Transverse colon (tissue), 3 donors: ENCODE data around the gene FER.

Experiments
- POLR2A ChIP-seq: fragments of 450-650 bp; IDR thresholded peaks from one replicate; pipeline ENCODE4 v1.6.1; 2016; ENCODE audit warnings: antibody characterized with exemption, mild to moderate bottlenecking, moderate library complexity
- TF ChIP-seq, protein P1 (sequence below), 5 experiments: fragments of 200-600 bp in 3 of 5; fragments of 450-650 bp in 2 of 5; sonication (generic) in 3 of 5; IDR thresholded peaks; 1 replicate in 2 of 5; 2 replicates in 3 of 5; pipeline ENCODE4 v1.5.1; 2016 to 2017; ENCODE audit warnings: antibody characterized with exemption in 5 of 5, inconsistent platforms in 3 of 5, mild to moderate bottlenecking in 2 of 5, moderate library complexity in 1 of 5

DNA sequence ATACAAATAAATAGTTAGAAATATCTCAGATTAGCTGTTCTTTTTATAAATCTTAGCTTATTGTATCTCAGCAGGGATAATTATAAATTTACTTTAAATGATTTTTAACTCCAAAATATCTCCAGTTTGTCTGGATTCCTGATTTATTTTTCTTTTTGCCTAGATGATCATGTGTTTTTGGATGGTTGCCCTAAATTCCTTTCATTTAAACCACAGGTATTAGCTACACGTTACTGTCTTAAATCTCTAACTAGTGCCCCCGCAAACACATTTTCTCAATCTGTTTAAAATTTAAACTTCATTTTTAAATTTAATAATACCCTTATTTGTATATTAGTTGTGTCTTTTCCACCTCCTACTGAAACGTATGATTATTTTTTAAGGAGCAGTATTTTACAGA is 5.6 kb downstream of the FER start:
- TF ChIP-seq, protein P1, sequence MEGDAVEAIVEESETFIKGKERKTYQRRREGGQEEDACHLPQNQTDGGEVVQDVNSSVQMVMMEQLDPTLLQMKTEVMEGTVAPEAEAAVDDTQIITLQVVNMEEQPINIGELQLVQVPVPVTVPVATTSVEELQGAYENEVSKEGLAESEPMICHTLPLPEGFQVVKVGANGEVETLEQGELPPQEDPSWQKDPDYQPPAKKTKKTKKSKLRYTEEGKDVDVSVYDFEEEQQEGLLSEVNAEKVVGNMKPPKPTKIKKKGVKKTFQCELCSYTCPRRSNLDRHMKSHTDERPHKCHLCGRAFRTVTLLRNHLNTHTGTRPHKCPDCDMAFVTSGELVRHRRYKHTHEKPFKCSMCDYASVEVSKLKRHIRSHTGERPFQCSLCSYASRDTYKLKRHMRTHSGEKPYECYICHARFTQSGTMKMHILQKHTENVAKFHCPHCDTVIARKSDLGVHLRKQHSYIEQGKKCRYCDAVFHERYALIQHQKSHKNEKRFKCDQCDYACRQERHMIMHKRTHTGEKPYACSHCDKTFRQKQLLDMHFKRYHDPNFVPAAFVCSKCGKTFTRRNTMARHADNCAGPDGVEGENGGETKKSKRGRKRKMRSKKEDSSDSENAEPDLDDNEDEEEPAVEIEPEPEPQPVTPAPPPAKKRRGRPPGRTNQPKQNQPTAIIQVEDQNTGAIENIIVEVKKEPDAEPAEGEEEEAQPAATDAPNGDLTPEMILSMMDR (IDR thresholded peaks at IDR 0.05), result no peak
- no peak for TF ChIP-seq POLR2A
